ENCODE measurements around the gene DNM3.

DNM3 gene

DNA sequence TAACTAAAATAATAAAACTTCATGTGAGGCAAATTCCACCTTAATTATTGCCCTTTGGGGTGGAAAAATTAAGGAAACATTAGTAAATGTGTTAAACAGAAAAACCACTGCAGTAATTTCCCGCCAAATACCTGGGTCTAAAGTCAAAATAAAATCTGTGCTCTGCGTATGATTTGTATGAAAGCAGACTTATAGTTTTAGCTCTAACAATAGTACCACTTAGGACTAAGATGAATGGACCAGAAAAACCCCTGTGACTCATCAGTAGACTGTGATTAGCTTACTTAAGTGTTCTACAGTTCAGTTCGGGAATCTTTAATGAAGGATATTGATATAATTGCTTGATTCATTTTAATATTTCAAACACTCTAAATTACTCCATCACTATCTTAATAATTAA lies 555.9 kb downstream of the DNM3 start:
- no peak for DNase-seq (ENCODE audit: low read depth)

DNA sequence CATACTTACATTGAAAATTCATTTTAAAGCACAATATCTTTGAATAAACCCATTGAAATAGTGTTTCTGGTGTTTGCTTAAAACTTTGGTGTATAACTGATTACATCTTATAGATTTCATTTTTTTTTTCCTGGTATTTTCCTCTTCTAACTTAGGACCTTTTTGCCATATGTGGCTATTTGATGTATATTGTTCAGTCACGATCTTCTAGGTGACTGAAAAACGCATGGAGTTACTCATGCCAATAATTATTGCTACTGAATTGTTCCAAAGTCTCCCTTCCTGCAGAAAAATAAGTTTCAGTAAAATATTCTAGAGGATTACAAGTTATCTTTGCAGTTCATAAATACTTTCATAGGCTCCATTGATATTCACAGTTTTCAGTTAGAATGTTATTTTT lies 556.3 kb downstream of the DNM3 start:
- DNase-seq (ENCODE audit: low read depth), result no peak

DNA sequence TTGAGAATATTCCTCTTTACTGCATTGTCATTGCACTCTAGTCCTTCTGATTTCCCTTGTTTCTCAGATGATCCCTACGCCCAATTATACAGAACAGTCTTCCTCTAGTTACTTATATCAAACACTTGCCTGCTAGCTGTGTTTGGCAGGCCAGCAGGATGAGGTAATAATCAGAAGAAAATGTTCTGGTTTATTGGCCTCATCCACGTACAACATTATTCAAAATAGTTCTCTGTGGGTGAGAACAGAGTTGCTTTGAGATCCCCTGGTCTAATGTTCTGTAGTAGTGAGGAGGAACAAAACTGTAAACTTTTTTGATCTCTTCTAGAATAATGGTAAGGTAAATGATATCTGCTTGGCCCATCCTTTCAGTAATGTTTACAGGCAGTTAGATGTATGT lies 556.9 kb downstream of the DNM3 start:
- no peak for DNase-seq (ENCODE audit: low read depth)

DNA sequence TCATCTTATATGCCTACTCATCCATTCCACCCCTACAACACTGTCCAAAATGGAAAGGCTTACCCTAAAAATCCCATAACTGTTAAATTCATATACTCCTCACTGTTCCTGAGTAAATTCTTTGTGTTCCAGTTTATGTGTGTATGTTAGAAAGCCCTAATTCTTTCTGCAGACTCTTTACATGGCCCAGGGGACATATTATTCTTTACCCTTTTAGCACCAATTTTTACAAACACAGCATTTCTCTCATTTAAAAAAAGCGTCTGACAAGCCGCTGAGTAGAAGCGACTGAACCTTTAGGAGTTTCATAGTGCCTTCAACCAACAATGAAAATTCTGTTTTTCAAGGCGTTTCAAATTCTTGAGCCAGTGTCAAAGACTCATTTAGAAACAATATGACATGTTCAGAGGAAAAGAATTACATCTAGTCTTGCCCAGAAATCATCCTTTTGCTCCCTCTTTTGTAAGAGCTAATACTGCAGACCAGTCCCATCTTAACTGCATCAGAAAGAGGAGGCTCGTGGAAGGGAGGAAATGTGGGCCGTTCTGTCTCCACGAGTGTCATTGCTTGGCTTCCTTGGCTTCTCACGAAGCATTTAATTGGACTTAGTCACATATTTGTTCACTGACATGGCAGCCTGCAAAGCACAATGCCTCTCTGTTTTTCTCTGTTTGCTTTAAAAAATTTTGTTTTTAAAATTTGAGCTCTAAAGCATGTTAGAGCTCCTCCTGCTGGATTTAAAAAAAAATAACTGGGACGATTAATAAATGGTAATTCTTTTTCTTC lies 557.9 kb downstream of the DNM3 start:
- DNase-seq (ENCODE audit: low read depth), result no peak

DNA sequence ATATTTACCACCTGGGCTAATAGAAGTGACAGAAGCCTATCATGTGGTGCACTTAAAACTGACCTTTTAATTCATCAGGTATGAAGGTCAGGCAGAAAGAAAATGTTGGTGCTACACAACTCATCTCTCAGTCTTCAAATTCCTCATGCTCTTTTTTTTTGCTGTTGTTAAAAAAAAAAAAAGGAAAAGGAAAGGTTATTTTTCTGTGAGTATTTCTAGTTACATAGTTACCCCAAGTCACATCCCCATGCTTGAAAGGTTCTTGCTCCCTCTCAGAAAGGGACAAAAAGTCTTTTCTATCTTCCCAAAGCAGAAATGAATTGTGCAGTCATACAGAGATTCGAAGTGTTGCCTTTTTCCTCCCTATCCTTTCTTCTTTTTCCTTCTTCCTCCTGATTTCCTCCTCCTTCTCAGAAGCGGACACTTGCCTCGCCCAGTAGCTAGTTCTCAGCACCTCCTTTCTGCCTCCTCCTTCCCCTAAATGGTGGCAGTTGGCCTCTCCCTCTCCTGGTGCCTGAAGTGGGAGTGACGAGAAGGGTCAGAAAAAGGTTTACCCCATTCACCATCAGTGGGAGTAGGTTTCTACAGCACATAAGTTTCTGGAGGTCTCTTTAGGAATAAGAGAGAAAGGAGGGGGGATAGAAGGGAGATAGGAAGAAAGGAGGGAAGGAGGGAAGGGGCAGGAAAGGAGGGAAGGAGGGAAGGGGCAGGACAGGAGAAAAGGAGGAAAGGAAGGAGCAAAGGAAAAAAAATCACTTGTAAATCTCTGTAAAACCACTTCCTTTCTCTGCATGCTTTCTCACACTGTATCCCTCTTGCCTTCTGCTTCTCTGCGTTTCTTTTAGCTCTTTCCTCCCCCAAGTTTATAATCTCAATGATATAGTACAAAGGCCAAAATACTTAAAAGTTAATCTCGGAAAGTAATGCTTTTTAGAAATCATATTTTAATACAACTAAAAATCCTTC lies 558.7 kb downstream of the DNM3 start:
- DNase-seq (ENCODE audit: low read depth), result no peak

DNA sequence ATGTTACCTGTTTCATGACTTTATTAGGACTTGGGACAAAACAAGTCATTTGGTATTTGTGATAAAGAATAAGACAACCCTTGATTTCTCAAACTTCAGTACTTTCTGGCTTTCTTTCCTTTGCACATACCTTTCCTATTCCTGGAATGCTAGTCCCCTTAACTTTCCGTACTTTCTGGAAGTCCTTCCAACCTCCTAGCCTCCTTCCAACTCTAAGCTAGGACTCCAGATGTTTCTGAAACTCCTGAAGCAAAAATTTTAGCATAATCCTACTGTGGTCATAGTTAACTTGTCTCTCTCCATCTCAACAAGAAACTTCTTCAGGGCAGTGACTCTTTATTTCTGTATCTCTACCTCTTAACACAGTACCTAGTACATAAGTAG lies 559.4 kb downstream of the DNM3 start:
- DNase-seq (ENCODE audit: low read depth), result no peak

DNA sequence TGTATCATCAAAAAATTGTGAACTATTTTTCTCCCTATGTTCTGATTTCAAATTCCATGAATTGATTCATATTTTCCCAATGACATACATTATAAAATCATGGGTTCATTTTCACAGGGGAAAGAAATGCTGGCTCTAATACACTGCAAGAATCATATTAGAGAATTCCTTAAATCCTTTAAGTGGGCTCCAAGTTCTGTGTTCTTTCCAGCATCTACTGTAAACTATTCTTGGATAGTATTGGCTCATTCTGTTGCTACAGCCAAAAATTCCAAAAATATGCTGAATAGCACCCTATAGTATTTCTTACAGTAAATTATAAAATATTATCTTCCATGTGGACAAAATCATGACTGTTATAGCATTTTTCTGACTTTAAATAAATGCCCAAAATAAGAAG lies 560.2 kb downstream of the DNM3 start:
- DNase-seq (ENCODE audit: low read depth), result no peak

DNA sequence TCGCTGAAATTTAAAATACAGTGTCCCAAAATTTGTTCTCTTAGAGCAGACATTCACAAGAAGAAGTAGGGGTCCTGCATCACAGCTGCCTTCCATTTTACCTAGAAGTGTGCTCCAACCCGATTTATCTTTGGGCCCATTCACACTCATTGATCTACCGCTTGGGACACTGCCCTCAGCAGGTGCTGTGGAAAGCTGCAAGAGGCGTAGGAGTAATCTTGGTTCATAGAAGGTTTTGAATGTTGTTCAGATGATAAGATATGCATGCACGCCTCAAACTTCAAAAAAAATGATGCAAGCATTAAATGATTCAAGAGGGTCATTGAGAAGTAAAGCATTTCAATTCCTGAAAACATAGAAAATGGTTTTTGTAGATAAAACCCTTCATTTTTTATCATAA lies 560.6 kb downstream of the DNM3 start:
- DNase-seq (ENCODE audit: low read depth), result no peak

DNA sequence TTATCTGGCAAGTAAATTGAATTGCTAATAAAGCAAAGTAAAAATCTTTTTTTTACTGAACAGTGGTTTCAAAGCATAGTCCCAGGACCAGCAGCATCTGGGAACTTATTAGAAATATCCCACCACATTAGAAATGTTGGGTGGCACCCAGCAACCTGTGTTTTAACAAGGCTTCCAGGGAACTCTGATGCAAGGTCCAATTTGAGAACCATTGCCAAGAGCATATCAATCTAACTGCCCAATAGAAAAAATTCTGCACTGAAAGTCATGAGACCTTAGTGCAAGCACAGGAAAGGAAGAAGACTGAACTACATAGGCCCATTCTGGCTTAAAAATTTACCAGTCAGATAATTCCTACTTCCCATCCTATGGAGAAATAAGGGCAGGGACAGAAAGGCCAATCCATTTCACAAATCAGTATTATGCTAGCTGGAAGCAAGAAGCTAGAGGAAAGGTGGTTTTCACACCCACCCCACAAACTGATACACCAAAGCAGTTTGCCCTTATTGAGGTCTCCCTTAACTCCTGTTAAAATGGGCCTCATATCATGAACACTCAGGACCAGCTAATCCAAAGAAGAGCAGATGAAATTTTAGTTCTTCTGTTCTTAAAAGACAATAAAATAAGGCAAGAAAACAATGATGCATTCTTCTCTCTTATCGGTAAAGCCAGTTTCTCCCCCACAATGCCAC lies 561.7 kb downstream of the DNM3 start:
- DNase-seq (ENCODE audit: low read depth), result no peak

DNA sequence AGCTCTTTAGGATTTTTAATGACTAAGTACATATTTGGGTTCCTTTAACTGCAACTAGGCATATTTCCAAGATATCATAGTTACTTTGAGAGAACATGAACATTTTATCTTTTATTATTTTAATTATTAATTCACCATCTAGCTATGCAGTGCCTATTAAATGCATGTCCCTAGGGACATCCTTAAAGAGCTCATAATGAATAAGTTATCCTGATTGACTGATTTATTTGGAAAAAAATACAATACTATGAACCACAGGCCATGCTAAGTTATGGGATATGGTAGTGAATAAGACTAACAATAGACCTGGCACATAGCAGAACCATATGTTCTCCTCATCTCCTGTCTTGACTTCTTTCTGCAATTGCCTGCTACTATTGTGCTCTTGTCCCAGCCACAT lies 562.8 kb downstream of the DNM3 start:
- DNase-seq (ENCODE audit: low read depth), result no peak

DNA sequence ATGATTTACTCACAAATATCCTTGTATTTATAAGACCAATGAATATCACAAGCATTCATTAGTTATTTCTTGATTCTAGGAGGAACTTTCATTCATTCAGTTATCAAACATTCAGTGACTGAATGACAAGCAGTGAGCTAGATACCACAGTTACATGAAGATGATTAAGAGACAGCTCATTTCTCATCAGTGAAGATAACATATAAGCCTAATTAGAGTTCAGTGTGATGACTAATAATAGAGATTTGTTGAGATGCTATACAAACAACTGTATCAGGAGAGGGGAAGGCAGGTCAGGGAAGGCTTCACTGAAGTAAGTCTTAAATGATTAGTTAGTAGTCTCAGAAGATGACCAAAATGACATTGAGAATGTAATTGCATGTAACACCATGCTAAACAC lies 564.6 kb downstream of the DNM3 start:
- no peak for DNase-seq (ENCODE audit: low read depth)

DNA sequence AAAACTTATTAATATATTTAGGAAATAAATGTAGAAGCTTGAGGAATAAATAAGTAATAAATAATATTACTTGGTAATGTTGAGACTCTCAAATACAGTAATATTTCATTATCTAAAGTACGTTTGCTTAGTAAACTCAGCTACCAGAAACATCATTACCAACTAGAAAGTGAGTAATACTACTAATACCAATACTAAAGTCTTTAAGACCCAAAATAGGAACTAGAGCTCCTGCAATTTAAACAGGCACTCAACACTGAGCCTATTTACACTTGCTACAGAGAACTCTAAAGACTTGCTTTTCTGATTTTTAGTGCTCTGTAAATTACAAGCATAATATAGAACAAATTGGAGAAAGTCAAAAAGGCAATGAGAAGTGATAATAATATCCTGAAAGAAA lies 565.7 kb downstream of the DNM3 start:
- no peak for DNase-seq (ENCODE audit: low read depth)

DNA sequence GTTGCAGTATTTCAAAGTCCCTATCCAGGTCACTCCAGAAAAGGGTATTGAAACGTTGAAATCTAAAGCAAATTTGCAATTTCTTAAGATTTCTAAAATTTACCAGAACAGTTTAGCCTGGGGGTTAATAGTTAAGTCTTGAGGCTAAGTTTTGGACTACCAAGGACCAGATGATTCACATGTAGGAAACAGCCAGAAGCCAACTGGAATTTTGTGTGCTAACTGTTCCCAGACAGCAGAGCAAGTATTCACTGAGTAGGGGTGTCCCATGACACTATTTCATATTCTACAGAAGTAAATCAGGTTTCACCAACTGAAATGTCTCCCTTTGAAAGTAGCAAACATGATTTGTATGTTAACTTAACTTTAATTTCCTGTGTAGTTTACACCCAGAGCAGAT lies 567.7 kb downstream of the DNM3 start:
- no peak for DNase-seq (ENCODE audit: low read depth)

DNA sequence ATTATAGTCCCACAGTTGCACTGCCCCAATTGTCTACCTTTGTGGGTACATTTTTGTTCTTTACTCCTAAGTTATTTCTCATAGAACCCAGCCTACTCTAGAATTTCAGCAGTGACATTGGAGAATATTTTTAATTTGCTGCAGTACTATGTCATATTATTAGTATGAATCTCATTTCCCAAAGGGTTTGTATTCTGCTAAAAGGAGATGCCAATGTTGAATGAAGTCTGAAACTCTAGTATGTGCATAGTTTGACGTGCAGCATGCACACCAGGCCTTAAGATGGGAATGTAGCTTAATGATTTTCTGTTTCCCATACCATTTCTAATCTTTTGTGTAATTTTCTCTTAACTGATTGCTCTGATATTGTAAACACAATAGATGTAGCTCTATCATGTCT lies 568.7 kb downstream of the DNM3 start:
- DNase-seq (ENCODE audit: low read depth), result no peak

DNA sequence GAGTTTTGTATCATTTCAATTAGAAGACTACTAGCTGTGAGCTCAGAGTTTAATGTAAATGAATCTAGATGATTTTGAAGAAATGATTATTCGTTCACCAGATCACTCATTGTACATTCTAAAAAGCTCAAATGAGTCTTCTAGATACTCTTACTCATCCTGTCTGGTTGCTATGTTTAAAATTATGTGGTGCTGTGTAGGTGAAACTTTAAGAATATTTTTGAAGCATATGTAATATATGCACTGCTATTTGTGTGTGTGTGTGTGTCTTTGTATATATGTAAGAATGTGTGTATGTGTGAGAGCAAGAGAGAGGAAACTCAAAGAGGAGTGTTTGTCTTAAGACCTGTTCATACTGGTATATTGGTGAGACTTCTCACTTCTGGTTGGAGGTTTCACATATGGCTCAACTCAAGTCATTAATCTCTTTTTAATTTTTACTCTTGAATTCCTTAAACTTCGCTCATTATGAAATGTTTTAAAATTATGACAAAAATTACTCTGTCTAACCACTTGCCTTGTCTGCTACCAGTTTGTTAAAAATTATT lies 570.6 kb downstream of the DNM3 start:
- no peak for DNase-seq (ENCODE audit: low read depth)

DNA sequence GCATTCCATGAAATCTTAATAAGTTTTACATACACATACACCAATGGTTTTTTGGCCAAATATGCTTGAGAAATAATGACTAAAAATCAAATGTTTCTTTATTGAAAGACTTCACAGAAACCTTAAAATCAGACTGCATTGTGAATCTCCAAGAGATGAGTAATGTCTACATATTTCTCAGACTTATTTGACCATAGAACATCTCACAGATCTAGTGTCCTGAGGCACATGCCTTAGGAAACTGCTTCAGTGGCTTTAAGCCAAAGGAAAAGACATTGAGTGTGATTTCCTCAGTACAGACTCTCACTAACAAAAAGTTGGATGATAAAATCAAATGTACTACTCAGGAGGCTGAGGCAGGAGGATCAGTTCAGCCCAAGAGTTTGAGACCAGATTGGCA lies 573.0 kb downstream of the DNM3 start:
- no peak for DNase-seq (ENCODE audit: low read depth)

DNA sequence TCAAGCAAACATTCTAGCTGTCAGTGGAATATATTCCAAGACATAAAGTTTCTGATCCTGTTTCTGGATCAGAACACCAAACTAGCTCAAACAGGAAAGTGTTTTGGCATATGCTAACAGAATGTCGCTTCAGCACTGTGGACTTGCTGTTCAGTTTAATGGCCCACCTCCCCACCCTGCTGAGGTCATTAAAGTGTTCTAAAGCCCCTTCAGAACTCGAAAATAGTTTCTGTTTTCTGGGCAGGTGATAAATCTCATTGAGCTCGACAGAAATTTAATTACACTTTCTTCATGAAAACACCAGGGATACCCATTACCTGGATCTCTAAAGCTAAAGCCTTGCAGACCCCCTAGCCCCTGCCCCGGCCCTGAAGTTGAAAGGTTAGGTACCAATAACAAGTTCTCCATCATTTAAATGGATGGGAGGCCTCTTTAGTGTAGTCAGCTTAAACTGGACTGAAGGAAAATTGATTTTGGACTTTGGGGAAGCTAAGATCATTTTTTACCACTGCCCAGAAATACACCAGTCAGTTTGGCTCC lies 575.3 kb downstream of the DNM3 start:
- no peak for DNase-seq (ENCODE audit: low read depth)

DNA sequence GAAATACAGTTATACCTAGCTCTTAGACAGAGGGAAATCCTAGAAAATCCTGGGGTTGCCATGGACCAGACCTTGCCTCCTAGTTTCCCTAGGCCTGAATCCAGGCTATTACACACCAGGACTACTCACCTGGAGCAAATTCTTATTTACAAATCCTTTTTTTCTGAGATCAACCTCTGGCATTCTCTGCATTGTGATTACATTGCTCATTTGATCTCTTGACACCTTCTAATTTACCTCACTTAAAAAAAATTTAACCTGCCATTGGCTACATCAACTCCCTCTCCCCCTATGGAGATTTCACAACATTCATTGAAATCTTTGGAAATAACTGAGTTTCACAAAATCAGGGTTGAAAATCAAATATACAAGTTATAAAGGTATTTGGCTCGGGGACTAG lies 576.3 kb downstream of the DNM3 start:
- DNase-seq (ENCODE audit: low read depth), result no peak

DNA sequence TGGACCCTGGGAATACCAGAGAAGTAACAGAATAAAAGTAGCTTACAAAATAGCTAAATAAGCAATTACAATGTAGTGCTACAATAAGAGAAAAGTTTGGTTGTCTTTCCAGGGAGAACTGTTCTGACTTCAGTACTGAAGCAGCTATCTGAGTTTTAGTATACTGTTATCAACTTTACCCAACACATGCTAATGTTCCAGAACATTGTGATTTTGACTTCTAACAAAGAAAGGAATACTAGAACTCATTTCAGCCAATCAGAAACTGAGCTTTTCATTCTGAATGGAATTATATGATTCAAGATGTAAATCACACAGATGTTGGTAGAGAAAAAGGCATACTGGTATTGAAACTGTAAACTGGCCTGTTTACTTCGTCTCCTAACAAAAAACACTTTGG lies 579.1 kb downstream of the DNM3 start, which contains the start of gene C1orf105:
Gene C1orf105, plus strand, starts transcription at position 301 of the 400 bp plus-strand sequence. CDS start 201 bp downstream, outside the sequence.
- no peak for DNase-seq (ENCODE audit: low read depth)

DNA sequence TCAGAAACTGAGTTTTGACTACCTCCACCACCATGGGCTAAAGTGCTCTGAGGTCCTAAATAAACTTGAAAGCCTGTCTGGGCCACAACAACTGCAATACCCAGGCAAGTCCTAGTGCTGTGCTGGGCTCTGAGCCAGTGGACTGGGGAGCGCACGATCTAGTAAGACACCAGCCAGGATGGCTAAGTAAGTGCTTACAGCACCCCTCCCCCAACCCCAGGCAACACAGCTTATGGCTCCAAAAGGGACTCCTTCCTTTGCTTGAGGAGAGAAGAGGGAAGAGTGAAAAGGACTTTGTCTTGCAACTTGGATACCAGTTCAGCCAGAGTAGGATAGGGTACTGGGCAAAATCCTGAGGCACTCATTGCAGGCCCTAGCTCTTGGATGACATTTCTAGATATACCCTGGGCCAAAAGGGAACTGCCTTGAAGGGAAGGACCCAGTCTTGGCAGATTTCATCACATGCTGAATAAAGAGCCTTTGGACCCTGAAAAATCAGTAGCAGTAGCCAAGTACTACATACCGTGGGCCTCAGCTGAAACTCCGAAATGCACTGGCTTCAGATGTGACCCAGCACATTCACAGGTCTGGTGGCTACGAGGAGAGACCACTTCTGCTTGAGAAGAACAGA lies 580.8 kb downstream of the DNM3 start:
- no peak for DNase-seq (ENCODE audit: low read depth)

DNA sequence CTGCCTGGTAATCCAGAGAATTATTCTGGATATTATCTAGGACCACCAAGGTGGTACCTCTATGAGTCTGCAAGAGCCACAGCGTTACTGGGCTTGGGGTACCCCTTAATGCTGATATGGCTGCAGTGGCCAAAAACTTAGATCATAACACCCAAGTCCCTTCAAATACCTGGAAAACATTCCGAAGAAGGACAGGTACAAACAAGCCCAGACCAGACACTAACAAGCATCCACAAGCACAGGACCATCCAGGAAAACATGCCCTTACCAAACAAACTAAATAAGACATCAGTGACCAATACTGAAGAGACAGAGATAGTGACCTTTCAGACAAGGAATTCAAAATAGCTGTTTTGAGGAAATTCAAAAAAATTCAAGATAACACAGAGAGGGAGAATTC lies 582.0 kb downstream of the DNM3 start:
- DNase-seq (ENCODE audit: low read depth), result no peak

DNA sequence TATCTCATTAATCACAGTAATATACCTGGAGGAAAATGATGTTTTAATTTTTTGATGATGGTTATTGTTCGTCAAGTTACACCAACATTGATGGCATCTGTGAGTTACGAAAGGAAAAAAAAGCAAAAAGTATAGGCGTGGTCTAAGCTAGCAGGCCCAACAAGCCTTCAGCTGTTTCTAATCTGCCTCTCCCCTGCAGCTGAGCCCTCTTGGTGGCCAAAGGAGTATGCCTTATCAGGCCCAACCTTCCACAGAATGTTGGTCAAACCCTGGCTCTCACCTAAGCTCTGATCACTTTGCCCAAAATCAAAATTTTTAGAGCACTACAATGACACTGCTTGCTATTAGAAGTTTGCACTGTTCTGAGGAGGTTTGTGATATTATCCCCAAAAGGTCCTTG lies 584.0 kb downstream of the DNM3 start:
- no peak for DNase-seq (ENCODE audit: low read depth)
